Tibial nerve (tissue), 4 donors: ENCODE data around the gene CARD11. TPM values are rescaled to one million over a fixed set of nuclear protein-coding genes. Genes with fewer than 3 reads are reported as not detected.

Source experiments
- DNase-seq, 2 donors: peaks; one replicate each; pipeline ENCODE4 v3.0.0-alpha.2; 2019; ENCODE audit warnings: low spot score in 2 of 2
- H3K27ac ChIP-seq, 4 donors: fragments of 200-600 bp; sonication (generic) in 3 of 4; one replicate each; pipeline ENCODE4 v1.5.1; 2017 to 2019; ENCODE audit warnings: mild to moderate bottlenecking in 1 of 4
- H3K27me3 ChIP-seq, 2 donors: fragments of 200-600 bp; sonication (generic) in 1 of 2; one replicate each; pipeline versions ENCODE4 v1.5.1 to v1.6.0; 2017 to 2019
- H3K36me3 ChIP-seq, 3 donors: fragments of 200-600 bp; sonication (generic); one replicate each; pipeline ENCODE4 v1.5.1; 2018 to 2019
- H3K4me1 ChIP-seq, 4 donors: fragments of 200-600 bp; sonication (generic) in 3 of 4; one replicate each; pipeline ENCODE4 v1.5.1; 2017 to 2019
- H3K4me3 ChIP-seq, 4 donors: fragments of 200-600 bp; sonication (generic) in 3 of 4; one replicate each; pipeline ENCODE4 v1.5.1; 2017 to 2019; ENCODE audit warnings: mild to moderate bottlenecking in 1 of 4, moderate library complexity in 1 of 4
- H3K9me3 ChIP-seq, 4 donors: fragments of 200-600 bp; sonication (generic) in 3 of 4; one replicate each; pipeline ENCODE4 v1.5.1; 2017 to 2019
- EP300 ChIP-seq, 2 donors: sonication (generic); formaldehyde crosslinking; IDR thresholded peaks; one replicate each; pipeline ENCODE4 v1.6.1; 2017; ENCODE audit warnings: antibody characterized with exemption in 2 of 2, mild to moderate bottlenecking in 1 of 2
- POLR2A ChIP-seq, 2 donors: fragments of 450-650 bp; IDR thresholded peaks; one replicate each; pipeline ENCODE4 v1.6.1; 2017; ENCODE audit warnings: antibody characterized with exemption in 2 of 2, mild to moderate bottlenecking in 2 of 2, moderate library complexity in 2 of 2
- WGBS, 2 donors: methylation state at CpG; one replicate each; pipeline ENCODE4 v1.1.5; 2018; 5-methylcytosine and 5-hydroxymethylcytosine counted together
- total RNA-seq, 4 donors: library from RNA; depleted of rRNA; stranded (reverse); fragments of >200 nt; gene quantifications; one replicate each; pipeline ENCODE4 v1.1.0, GENCODE V29; 2016
- TF ChIP-seq, protein P1 (sequence below), 5 experiments: fragments of 200-600 bp in 3 of 5; fragments of 450-650 bp in 2 of 5; sonication (generic) in 3 of 5; IDR thresholded peaks; one replicate each; pipeline ENCODE4 v1.5.1; 2016 to 2019; ENCODE audit warnings: antibody characterized with exemption in 5 of 5, mild to moderate bottlenecking in 3 of 5, moderate library complexity in 2 of 5

The CARD11 gene
- total RNA-seq, 4 donors from 2014 or later: 2.0 to 4.8 (median 3.1) TPM

DNA sequence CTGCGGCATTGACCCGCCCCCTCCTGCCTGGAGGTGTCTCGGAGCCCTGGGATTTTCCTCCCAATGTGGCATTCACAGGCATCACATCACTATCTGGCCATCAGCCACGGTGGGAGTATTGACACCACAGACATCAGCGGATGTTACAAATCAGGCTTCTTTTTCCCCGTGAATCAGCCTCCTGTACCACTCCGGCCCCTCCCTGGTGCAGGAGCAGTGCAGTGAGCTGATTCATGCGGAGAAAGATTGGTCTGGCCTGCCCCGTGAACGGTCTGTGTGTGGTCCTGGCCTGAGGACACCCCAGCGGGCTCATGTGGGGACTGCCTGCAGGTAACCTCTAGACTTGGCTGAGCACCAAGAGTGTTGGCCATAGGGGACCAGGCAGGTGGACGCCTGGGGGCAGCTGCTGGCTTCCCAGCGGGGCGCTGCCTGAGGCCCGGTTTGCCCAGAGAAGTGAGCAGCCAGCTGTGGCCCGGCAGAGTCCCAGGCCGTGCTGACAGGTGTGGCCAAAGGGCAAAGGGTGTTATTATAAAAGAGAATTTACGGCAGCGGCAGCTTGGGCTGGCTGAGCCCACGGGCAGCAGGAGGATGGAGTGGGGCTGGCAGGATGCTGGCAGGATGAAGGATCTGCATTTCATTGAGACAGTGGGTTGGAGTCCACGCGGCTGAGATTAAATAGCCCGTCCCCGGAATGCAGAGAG lies 167.5 kb downstream of the CARD11 start:
- Histone ChIP-seq H3K4me1 (peaks cover 0 to 4% (median 2%) of the 10 kb centered on the region in 4 donors), H3K27me3 (no peaks in the 10 kb centered on the region), H3K9me3 (no peaks in the 10 kb centered on the region), H3K36me3 (no peaks in the 10 kb centered on the region), H3K27ac (no peak overlapping the region), H3K4me3 (no peak overlapping the region)
- TF ChIP-seq EP300 (IDR thresholded peaks at IDR 0.05) (no peak), POLR2A (IDR thresholded peaks at IDR 0.05) (no peak)
- TF ChIP-seq, protein P1, sequence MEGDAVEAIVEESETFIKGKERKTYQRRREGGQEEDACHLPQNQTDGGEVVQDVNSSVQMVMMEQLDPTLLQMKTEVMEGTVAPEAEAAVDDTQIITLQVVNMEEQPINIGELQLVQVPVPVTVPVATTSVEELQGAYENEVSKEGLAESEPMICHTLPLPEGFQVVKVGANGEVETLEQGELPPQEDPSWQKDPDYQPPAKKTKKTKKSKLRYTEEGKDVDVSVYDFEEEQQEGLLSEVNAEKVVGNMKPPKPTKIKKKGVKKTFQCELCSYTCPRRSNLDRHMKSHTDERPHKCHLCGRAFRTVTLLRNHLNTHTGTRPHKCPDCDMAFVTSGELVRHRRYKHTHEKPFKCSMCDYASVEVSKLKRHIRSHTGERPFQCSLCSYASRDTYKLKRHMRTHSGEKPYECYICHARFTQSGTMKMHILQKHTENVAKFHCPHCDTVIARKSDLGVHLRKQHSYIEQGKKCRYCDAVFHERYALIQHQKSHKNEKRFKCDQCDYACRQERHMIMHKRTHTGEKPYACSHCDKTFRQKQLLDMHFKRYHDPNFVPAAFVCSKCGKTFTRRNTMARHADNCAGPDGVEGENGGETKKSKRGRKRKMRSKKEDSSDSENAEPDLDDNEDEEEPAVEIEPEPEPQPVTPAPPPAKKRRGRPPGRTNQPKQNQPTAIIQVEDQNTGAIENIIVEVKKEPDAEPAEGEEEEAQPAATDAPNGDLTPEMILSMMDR (IDR thresholded peaks at IDR 0.05): no peak
- WGBS, 2 donors: 53 to 62% methylated on average over 21 to 22 of the region's 24 CpGs
- DNase-seq: no peak

DNA sequence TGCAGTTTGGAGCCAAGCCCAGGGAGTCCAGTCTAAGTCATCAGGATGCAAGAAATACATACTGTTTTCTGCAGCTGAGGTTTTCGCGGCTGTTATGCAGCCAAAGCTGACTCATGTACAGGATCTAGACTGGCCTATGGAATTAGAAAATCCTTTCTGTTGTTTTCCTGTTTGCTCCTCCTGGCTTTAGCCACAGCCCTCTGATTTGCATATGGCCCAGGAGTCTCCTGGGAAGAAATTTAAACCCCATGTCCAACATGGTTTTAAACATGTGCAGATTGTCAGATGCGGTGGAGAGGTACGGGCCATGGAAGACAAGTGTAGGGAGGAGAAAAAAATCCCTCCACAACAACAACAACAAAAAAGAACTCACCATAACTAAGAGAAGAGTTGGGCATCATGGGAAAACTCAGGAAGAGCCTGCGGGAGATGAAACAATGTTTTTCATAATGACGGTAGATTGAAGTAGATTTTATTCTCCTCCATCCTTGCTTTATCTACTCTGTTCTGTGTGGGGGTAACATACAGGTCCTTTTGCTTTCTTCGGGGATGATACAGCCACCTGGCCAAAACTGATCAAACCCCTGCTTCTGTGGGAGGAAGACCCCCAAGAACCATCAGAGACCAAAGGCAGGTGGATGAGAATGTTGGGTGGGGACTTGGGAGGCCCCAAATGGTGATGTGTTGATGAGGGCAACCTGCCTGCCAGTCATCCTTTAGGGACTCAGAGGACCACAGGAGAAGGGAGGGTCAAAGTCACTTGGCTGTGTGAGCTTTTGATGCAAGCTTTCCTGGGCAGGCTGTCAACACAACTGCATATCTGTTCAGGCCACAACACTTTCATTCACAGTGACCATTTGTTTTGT lies 169.7 kb downstream of the CARD11 start:
- WGBS, 2 donors: 47 to 56% methylated on average over 7 of the region's 7 CpGs
- no peak overlapping the region for H3K27ac ChIP-seq
- TF ChIP-seq, protein P1 (IDR thresholded peaks at IDR 0.05): no peak
- TF ChIP-seq POLR2A (IDR thresholded peaks at IDR 0.05) (no peak), EP300 (IDR thresholded peaks at IDR 0.05) (no peak)
- H3K36me3 ChIP-seq: no peaks in the 10 kb centered on the region
- H3K27me3 ChIP-seq: no peaks in the 10 kb centered on the region
- H3K4me1 ChIP-seq: peaks cover 0 to 10% (median 0%) of the 10 kb centered on the region in 4 donors
- H3K9me3 ChIP-seq: no peaks in the 10 kb centered on the region
- no peak for DNase-seq
- H3K4me3 ChIP-seq: no peak overlapping the region

DNA sequence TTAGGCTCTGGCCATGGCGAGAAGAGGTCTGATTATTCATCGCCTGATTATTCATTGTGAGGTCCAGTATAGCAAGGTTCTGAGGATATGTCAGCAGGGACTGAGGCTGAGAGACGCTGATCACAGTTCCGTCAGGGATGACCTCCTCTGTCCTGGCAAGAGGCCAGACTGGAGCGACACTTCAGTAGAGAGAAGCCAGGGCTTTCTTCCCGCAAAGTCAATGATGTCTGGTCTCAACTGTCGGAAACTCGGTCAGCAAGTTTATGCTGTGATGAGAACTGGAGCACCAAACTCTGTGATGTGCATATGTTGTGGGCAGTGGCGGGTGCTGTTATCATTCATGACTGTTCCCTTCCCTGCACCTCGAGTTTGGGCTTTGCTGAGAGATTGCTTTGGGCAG lies 170.5 kb downstream of the CARD11 start:
- H3K27me3 ChIP-seq: no peaks in the 10 kb centered on the region
- WGBS, 2 donors: 56 to 76% methylated on average over 10 of the region's 10 CpGs
- DNase-seq: no peak
- H3K36me3 ChIP-seq: no peaks in the 10 kb centered on the region
- H3K27ac ChIP-seq: no peak overlapping the region
- no peak overlapping the region for H3K4me3 ChIP-seq
- TF ChIP-seq POLR2A (IDR thresholded peaks at IDR 0.05): no peak
- no peak for TF ChIP-seq EP300 (IDR thresholded peaks at IDR 0.05)
- TF ChIP-seq, protein P1 (IDR thresholded peaks at IDR 0.05): no peak
- no peaks in the 10 kb centered on the region for H3K9me3 ChIP-seq
- H3K4me1 ChIP-seq: peaks cover 0 to 10% (median 0%) of the 10 kb centered on the region in 4 donors

DNA sequence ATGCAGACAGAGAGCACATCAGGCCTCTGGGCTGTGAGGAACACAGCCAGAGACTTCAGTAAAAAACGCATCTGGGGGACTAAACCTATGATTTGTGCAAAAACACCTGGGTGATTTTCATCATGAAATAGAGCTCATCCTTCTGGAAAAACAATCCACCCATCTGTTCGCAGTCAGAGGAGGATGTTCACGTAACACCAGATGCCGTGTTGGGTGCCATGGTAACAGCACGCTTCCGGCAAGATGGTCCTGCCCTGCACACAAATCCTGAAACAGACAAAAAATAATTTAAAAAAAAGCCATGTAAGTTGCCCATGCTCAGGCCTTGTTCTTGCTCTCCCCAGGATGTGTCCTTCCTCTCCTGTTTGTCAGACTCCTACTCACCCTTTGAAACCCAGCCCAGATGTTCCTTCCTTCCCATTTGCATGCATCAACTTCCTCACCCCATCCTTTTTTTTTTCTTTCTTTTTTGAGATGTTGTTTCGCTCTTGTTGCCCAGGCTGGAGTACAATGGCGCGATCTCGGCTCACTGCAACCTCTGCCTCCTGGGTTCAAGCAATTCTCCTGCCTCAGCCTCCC lies 171.3 kb downstream of the CARD11 start:
- 91 to 95% methylated on average over 10 of the region's 10 CpGs for WGBS, 2 donors

More for the DNA sequence above, 171.3 kb downstream of the CARD11 start:
- Histone ChIP-seq H3K4me3 (no peak overlapping the region), H3K36me3 (no peaks in the 10 kb centered on the region), H3K9me3 (no peaks in the 10 kb centered on the region), H3K4me1 (peaks cover 0 to 10% (median 0%) of the 10 kb centered on the region in 4 donors), H3K27me3 (no peaks in the 10 kb centered on the region), H3K27ac (no peak overlapping the region)
- DNase-seq: no peak
- TF ChIP-seq, protein P1 (IDR thresholded peaks at IDR 0.05): no peak
- TF ChIP-seq POLR2A (IDR thresholded peaks at IDR 0.05) (no peak), EP300 (IDR thresholded peaks at IDR 0.05) (no peak)
